Measurements from ENCODE around the gene HDDC2. TPM values are rescaled to one million over a fixed set of nuclear protein-coding genes. Genes with fewer than 3 reads are reported as not detected.
"Not testable (repeated sequence)": the region's sequence is repeated elsewhere in the genome, so short reads cannot be mapped to it uniquely, and the experiment has no call there.

HDDC2 gene
- total RNA-seq, 4 donors from 2014 or later, result 40.1 to 65.6 (median 42.8) TPM

GRCh38 chr6:125294036-125294435 is 7.7 kb downstream of the HDDC2 start:
- intact Hi-C loops (cut with DNase I; ENCODE audit: low total_unique reads), result no loop called here
- no peak for TF ChIP-seq POLR2A (IDR thresholded peaks at IDR 0.05)
- TF ChIP-seq CTCF (IDR thresholded peaks at IDR 0.05), result no peak
- no peak overlapping the region for H3K4me3 ChIP-seq (ENCODE audit: low read depth, poor library complexity, severe bottlenecking)
- DNase-seq (ENCODE audit: low spot score in 2 of 2), result no peak
- 80 to 83% methylated on average over 1 of the region's 1 CpG for WGBS, 2 donors

GRCh38 chr6:125293587-125293986 is 8.2 kb downstream of the HDDC2 start:
- WGBS, 2 donors, result 76 to 86% methylated on average over 3 of the region's 3 CpGs
- no peak overlapping the region for H3K4me3 ChIP-seq (ENCODE audit: low read depth, poor library complexity, severe bottlenecking)
- TF ChIP-seq POLR2A (IDR thresholded peaks at IDR 0.05) (no peak), CTCF (IDR thresholded peaks at IDR 0.05) (no peak)
- DNase-seq (ENCODE audit: low spot score in 2 of 2), result no peak
- intact Hi-C loops (cut with DNase I; ENCODE audit: low total_unique reads), result no loop called here

GRCh38 chr6:125287718-125288117 is 14.0 kb downstream of the HDDC2 start:
- H3K4me3 ChIP-seq (ENCODE audit: low read depth, poor library complexity, severe bottlenecking), result no peak overlapping the region
- intact Hi-C loops (cut with DNase I; ENCODE audit: low total_unique reads), result no loop called here
- no peak for DNase-seq (ENCODE audit: low spot score in 2 of 2)
- TF ChIP-seq CTCF (IDR thresholded peaks at IDR 0.05) (no peak), POLR2A (IDR thresholded peaks at IDR 0.05) (no peak)
- WGBS, 2 donors, result 91 to 95% methylated on average over 9 of the region's 9 CpGs

GRCh38 chr6:125285936-125286335 is 15.8 kb downstream of the HDDC2 start:
- WGBS, 2 donors, result 96 to 98% methylated on average over 1 of the region's 1 CpG
- no peak overlapping the region for H3K4me3 ChIP-seq (ENCODE audit: low read depth, poor library complexity, severe bottlenecking)
- TF ChIP-seq CTCF (IDR thresholded peaks at IDR 0.05) (no peak), POLR2A (IDR thresholded peaks at IDR 0.05) (no peak)
- intact Hi-C loops (cut with DNase I; ENCODE audit: low total_unique reads), result no loop called here
- no peak for DNase-seq (ENCODE audit: low spot score in 2 of 2)

- DNase-seq (ENCODE audit: low spot score in 2 of 2), result no peak
- intact Hi-C loops (cut with DNase I; ENCODE audit: low total_unique reads), result no loop called here
- 97 to 100% methylated on average over 1 of the region's 1 CpG for WGBS, 2 donors
Observed at GRCh38 chr6:125285353-125285752, 16.4 kb downstream of the HDDC2 start.

GRCh38 chr6:125282470-125282869 is 19.3 kb downstream of the HDDC2 start:
- 99 to 100% methylated on average over 3 of the region's 3 CpGs for WGBS, 2 donors
- DNase-seq (ENCODE audit: low spot score in 2 of 2); intact Hi-C loops (cut with DNase I; ENCODE audit: low total_unique reads); H3K4me3 ChIP-seq (ENCODE audit: low read depth, poor library complexity, severe bottlenecking): not testable (repeated sequence)

More at GRCh38 chr6:125285353-125285752, 16.4 kb downstream of the HDDC2 start:
- no peak overlapping the region for H3K4me3 ChIP-seq (ENCODE audit: low read depth, poor library complexity, severe bottlenecking)
- no peak for TF ChIP-seq POLR2A (IDR thresholded peaks at IDR 0.05)
- TF ChIP-seq CTCF (IDR thresholded peaks at IDR 0.05), result no peak

GRCh38 chr6:125280370-125281035 is 21.3 kb downstream of the HDDC2 start:
- DNase-seq (ENCODE audit: low spot score in 2 of 2); intact Hi-C loops (cut with DNase I; ENCODE audit: low total_unique reads): not testable (repeated sequence)
- 89 to 92% methylated on average over 11 of the region's 11 CpGs for WGBS, 2 donors

More at GRCh38 chr6:125280370-125281035, 21.3 kb downstream of the HDDC2 start:
- H3K4me3 ChIP-seq (ENCODE audit: low read depth, poor library complexity, severe bottlenecking), result not testable (repeated sequence)
